Duodenal mucosa (tissue), 2 donors: ENCODE data around the gene GAB3.

Source experiments
- H3K27ac ChIP-seq: one replicate; pipeline ENCODE4 v1.7.0; 2013; ENCODE audit warnings: low read depth, low read length
- H3K27me3 ChIP-seq, 2 donors: one replicate each; pipeline ENCODE4 v1.7.0; 2013; ENCODE audit warnings: low read length in 2 of 2, control low read depth in 1 of 2; ENCODE audit not compliant: insufficient read depth in 2 of 2, control insufficient read depth in 1 of 2
- H3K36me3 ChIP-seq, 2 donors: one replicate each; pipeline ENCODE4 v1.7.0; 2013; ENCODE audit warnings: low read length in 2 of 2, control low read depth in 1 of 2; ENCODE audit not compliant: insufficient read depth in 2 of 2, control insufficient read depth in 1 of 2
- H3K4me1 ChIP-seq, 2 donors: one replicate each; pipeline ENCODE4 v1.7.0; 2013; ENCODE audit warnings: low read length in 2 of 2, control low read depth in 1 of 2; ENCODE audit not compliant: insufficient read depth in 2 of 2, control insufficient read depth in 1 of 2
- H3K4me3 ChIP-seq, 2 donors: one replicate each; pipeline ENCODE4 v1.7.0; 2013; ENCODE audit warnings: low read length in 2 of 2, low read depth in 1 of 2
- H3K9ac ChIP-seq, 2 donors: one replicate each; pipeline ENCODE4 v1.7.0; 2013; ENCODE audit warnings: low read length in 2 of 2, low read depth in 1 of 2
- H3K9me3 ChIP-seq, 2 donors: one replicate each; pipeline ENCODE4 v1.7.0; 2013; ENCODE audit warnings: low read length in 2 of 2, control low read depth in 1 of 2; ENCODE audit not compliant: control insufficient read depth in 1 of 2

The GAB3 gene

DNA sequence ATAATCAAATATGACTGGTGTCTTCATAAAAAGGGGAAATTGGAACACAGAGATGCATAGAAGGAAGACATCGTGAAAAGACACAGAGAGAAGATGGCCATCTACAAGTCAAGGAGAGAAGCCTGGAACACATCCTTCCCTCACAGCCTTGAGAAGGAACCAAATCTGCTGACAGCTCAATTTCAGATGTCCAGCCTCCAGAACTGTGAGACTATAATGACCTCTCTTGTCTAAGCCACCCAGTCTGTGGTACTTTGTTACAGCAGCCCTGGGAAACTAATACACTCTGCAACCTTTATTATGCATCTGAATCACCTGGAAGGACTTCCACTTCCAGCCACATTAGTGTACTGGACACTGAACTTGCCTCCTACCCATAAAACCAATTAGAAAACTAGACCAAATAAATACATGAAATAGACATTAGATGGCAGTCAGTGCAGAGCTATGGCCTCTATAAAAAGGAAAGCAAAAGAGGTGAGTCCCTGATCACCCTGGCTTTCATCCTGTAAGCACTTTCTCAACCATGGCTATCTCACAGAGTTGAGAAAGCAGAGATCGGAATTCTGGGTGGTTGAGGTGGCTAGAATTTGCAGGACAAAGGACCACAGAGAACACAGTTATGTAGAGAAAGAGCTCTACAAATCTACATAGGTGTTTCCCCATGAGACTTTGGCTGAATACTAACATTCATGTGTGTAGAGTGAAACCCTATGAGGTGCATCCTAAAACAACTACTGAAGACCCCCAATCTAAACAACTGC is 25.7 kb downstream of the GAB3 start:
- no peak overlapping the region for H3K9ac ChIP-seq
- peaks cover 0 to 4% of the 10 kb centered on the region in 2 donors for H3K9me3 ChIP-seq
- no peak overlapping the region for H3K27ac ChIP-seq
- H3K4me1 ChIP-seq, result peaks cover 14 to 22% of the 10 kb centered on the region in 2 donors
- no peaks in the 10 kb centered on the region for H3K27me3 ChIP-seq
- H3K4me3 ChIP-seq, result no peak overlapping the region
- H3K36me3 ChIP-seq, result no peaks in the 10 kb centered on the region

DNA sequence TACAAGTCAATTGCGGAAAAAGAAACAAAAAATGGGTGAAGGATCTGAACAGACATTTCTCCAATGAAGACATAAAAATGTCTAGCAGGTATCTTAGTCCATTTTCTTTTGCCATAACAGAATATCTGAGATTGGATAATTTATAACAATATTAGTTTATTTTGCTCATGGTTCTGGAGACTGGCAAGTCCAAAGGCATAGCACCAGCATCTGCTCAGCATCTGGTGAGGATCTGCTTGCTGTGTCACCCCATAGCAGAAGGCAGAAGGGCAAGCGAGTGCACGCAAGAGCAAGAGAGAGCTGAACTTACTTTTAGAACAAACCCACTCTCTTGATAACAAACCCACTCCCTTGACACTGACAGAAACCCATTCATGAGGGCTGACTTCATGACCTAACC is 29.7 kb downstream of the GAB3 start:
- Histone ChIP-seq H3K36me3 (no peaks in the 10 kb centered on the region), H3K4me1 (no peaks in the 10 kb centered on the region), H3K27me3 (no peaks in the 10 kb centered on the region), H3K27ac (no peak overlapping the region), H3K9ac (no peak overlapping the region), H3K9me3 (peaks cover 0 to 4% of the 10 kb centered on the region in 2 donors), H3K4me3 (no peak overlapping the region)

DNA sequence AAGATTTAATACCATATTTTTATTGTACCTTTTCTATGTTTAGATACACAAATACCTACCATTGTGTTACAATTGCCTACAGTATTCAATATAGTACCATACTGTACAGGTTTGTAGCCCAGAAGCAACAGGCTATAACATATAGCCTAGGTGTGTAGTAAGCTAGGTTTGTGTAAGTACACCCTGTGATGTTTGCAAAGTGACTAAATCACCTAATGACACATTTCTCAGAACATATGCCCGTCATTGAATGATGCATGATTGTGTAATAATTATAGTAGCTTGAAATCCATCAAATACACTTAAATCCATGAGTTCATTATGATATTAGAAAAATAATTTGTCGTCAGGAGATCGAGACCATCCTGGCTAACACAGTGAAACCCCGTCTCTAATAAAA is 30.8 kb downstream of the GAB3 start:
- Histone ChIP-seq H3K36me3 (no peaks in the 10 kb centered on the region), H3K9ac (no peak overlapping the region), H3K27ac (no peak overlapping the region), H3K9me3 (peaks cover 0 to 4% of the 10 kb centered on the region in 2 donors), H3K27me3 (no peaks in the 10 kb centered on the region), H3K4me3 (no peak overlapping the region), H3K4me1 (no peaks in the 10 kb centered on the region)

DNA sequence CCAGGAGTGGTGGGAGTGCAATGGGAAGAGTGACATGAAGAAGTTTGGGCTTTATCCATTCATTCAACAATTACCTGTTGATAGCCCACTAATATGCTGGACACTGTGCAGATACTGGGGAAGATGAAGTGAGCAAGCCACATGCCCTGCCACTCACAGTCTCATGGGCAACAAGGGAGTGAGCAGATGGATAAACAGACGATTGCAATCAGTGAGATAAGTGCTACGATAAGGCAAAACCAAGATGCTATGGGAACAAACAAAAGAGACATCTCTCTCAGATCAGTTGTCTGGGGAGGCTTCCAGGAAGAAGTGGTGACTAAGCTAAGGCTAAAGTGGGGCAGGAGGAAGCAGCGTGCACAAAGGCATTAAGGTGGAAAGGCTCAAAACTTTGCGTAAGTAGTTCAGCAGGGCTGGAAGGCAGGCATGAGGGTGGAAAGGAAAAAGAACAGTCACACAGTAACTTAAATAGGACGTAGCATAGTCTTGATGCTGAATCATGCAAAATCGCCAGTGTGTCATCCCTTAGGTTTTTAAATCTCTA is 31.7 kb downstream of the GAB3 start:
- H3K4me3 ChIP-seq, result no peak overlapping the region
- H3K27me3 ChIP-seq, result no peaks in the 10 kb centered on the region
- no peak overlapping the region for H3K27ac ChIP-seq
- H3K4me1 ChIP-seq, result no peaks in the 10 kb centered on the region
- H3K9ac ChIP-seq, result no peak overlapping the region
- H3K36me3 ChIP-seq, result no peaks in the 10 kb centered on the region
- H3K9me3 ChIP-seq, result peaks cover 0 to 4% of the 10 kb centered on the region in 2 donors

DNA sequence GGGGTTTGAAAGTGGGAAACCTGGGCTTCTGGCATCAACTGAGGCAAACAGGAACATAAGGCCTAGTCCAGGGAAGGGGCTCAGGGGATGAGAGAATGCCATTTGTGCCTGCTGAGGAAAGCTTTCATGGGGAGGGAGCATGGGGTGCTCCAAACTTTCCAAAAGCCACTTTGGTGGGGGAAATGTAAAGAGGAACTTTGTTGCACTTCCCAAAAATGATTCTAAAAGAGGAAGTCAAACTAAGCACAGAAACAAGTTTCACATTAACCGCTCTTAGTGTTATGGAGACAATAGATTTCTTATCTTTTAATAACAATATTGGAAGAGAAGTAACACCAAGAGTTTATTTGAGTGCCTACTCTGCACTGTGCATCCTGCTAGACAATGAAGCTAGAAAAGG is 32.3 kb downstream of the GAB3 start:
- H3K27ac ChIP-seq, result no peak overlapping the region
- H3K4me1 ChIP-seq, result no peaks in the 10 kb centered on the region
- H3K9me3 ChIP-seq, result peaks cover 0 to 4% of the 10 kb centered on the region in 2 donors
- no peaks in the 10 kb centered on the region for H3K27me3 ChIP-seq
- H3K36me3 ChIP-seq, result no peaks in the 10 kb centered on the region
- no peak overlapping the region for H3K4me3 ChIP-seq
- H3K9ac ChIP-seq, result no peak overlapping the region

DNA sequence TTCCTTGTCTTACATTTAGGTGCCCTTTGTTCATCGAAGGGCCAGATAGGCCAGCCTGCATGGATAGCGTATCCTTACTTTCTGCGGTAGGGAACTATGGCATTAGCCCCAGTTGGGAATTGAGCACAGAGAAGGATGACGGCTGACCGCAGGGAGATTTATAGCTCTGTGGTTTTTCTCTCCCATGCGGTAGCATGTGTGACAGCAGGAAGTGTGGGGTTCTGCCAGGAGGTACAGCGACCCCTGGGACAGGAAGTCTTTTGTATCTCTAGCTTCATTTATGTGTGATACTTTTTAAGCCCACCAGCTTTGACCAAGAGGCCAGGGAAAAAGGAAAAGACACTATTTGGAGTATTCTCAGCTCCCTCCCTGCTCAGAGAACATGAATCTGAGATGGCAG is 33.1 kb downstream of the GAB3 start:
- Histone ChIP-seq H3K4me3 (no peak overlapping the region), H3K27me3 (no peaks in the 10 kb centered on the region), H3K27ac (no peak overlapping the region), H3K9me3 (peaks cover 0 to 4% of the 10 kb centered on the region in 2 donors), H3K9ac (no peak overlapping the region), H3K36me3 (peaks cover 0 to under 1% of the 10 kb centered on the region in 2 donors), H3K4me1 (no peaks in the 10 kb centered on the region)

DNA sequence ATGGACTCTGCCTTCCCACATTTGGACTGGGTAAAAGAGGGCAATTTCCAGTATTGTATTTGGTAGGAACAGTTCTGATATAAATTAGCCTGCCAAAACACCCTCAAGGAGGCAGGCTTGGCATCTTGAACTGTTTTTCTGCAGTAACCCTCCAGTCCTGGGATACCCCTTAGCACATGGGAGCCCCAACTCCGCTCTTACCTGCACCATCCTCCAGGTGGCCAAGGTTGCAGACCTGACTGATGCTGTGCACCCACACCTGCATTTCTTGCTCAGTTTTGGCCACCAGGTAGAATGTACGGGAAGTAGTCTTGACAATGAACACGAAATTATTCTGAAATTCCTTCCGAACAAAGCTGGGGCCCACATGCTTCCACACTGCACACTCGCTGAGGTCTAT is 35.1 kb downstream of the GAB3 start:
- H3K9me3 ChIP-seq, result no peaks in the 10 kb centered on the region
- H3K27ac ChIP-seq, result no peak overlapping the region
- peaks cover 8% of the 10 kb centered on the region in 2 donors for H3K36me3 ChIP-seq
- no peaks in the 10 kb centered on the region for H3K27me3 ChIP-seq
- H3K4me1 ChIP-seq, result peaks cover 0 to 3% of the 10 kb centered on the region in 2 donors
- no peak overlapping the region for H3K9ac ChIP-seq
- H3K4me3 ChIP-seq, result no peak overlapping the region

DNA sequence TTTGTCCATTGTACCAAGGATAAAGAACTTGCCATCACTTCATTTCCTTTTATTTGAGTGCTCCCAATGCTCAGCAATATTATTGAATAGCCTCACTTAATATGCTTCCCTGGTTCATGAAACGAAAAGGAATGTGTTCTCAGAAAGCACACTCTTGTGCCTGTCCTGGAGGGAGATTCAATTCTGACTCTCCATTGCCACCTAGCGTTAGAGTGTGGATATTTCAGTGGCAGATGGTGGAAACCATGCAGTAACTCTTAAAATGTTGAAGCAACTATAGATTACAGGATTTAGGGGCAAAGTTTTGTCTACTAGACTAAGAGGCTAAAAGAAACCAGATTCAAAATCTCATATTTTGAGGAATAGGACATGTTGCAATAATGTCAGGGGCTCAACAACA is 36.0 kb downstream of the GAB3 start:
- H3K9ac ChIP-seq, result no peak overlapping the region
- no peaks in the 10 kb centered on the region for H3K27me3 ChIP-seq
- H3K27ac ChIP-seq, result no peak overlapping the region
- no peak overlapping the region for H3K4me3 ChIP-seq
- peaks cover 0 to 3% of the 10 kb centered on the region in 2 donors for H3K4me1 ChIP-seq
- no peaks in the 10 kb centered on the region for H3K9me3 ChIP-seq
- H3K36me3 ChIP-seq, result peaks cover 8% of the 10 kb centered on the region in 2 donors

DNA sequence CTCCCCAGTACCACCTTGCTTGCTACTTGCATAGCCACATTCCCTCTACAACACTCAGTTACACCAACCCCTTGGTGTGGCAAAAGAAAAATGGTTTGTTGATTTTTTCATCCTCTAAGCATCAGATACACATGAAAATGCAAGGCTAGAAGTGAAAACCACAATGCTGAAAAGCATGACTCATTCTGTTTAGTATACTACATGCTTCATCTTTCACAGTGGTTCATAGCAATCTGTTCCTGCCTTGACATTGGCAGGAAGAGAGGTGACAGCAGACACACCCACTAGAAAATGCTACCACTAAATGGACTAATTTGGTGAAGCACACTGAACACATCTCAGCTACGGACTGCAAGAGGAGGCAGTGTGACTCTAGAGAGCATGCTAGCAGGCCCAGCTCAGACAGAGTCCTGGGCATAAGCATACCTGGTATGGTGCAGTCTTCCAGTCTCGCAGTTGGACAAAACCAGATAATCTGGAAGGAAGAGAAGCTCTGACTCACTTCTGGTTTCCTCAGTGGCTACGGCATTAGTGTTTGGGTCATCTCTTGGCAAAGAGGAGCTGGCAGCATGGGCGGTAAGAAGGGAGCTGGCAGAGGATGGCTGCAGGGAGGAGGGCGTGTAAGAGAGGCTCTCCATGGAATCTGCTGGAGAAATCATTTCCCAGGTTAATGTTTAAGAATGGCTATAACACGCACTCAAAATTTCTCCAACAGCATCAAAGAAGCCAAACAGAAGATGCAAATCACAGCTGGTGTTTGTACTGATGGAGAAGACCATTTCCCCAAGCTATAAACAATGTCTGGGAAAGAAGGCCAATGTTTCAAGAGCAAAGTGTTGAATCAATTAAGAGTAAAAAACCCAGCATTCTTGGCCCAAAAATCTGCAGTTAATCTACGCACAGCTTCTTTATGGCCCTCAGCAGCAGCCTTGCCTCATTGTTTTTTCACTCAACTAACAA is 37.8 kb downstream of the GAB3 start:
- Histone ChIP-seq H3K9ac (no peak overlapping the region), H3K9me3 (no peaks in the 10 kb centered on the region), H3K4me3 (no peak overlapping the region), H3K27ac (no peak overlapping the region), H3K4me1 (peaks cover 0 to 3% of the 10 kb centered on the region in 2 donors), H3K27me3 (no peaks in the 10 kb centered on the region), H3K36me3 (peaks cover 8% of the 10 kb centered on the region in 2 donors)

DNA sequence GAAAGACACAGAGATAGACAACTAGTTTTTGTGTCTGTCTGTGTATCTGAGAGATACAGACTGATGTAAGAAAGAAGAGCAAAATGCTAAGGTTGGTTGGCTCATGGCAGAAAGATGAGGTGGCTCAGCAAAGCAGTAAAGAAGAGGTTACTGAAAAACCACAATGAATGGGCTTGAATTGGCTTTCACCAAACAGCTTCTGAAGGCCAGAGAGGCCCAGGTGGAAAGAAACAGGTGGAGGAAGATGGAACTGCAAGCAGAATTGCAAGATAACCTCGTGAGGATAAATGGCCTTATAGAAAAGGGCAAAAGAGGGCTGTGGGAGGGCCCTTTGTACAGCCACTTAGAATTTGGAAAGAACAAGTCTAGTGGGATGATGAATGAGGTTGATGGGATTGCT is 39.6 kb downstream of the GAB3 start:
- H3K27me3 ChIP-seq, result no peaks in the 10 kb centered on the region
- H3K4me1 ChIP-seq, result peaks cover 0 to 3% of the 10 kb centered on the region in 2 donors
- no peak overlapping the region for H3K4me3 ChIP-seq
- no peak overlapping the region for H3K9ac ChIP-seq
- no peaks in the 10 kb centered on the region for H3K9me3 ChIP-seq
- peaks cover 8% of the 10 kb centered on the region in 2 donors for H3K36me3 ChIP-seq
- H3K27ac ChIP-seq, result no peak overlapping the region
